Esophagus (tissue), 2 donors: Measurements from ENCODE around the gene TAS2R43. TPM values are rescaled to one million over a fixed set of nuclear protein-coding genes. Genes with fewer than 3 reads are reported as not detected.

Experiments
- polyA plus RNA-seq, 2 donors: library from polyadenylated mRNA; stranded (reverse); fragments of 200-250 nt; gene quantifications; one replicate each; pipeline ENCODE4 v1.2.3, GENCODE V29; 2013
- donor health status: healthy with polysubstance abuse.
- donor health status: Bipolar disorder and iron deficiency.

TAS2R43 gene
- polyA plus RNA-seq, 2 donors = not detected

Other genes starting within 250 kb of the TAS2R43 start
- gene PRR4, start 242.8 kb downstream of the TAS2R43 start, polyA plus RNA-seq = 1 to 10 TPM; 2.1 to 3.3 TPM
- 1 to 10 TPM in 1 of 2 donors, under 1 TPM in 1; 0.35 to 1.3 TPM for gene PRH1, start 208.1 kb downstream of the TAS2R43 start, polyA plus RNA-seq
- not detected for gene TAS2R13, start 182.8 kb downstream of the TAS2R43 start, polyA plus RNA-seq
- gene PRH2, start 163.1 kb downstream of the TAS2R43 start, polyA plus RNA-seq = not detected
- under 1 TPM; 0.35 to 0.94 TPM for gene TAS2R14, start 153.1 kb downstream of the TAS2R43 start, polyA plus RNA-seq
- gene TAS2R50, start 105.4 kb downstream of the TAS2R43 start, polyA plus RNA-seq = not detected
- gene TAS2R20, start 94.0 kb downstream of the TAS2R43 start, polyA plus RNA-seq = under 1 TPM; 0.07 to 0.08 TPM
- under 1 TPM in 1 of 2 donors, not detected in 1; 0.08 TPM for gene TAS2R19, start 69.7 kb downstream of the TAS2R43 start, polyA plus RNA-seq
- under 1 TPM; 0.09 to 0.16 TPM for gene TAS2R31, start 60.9 kb downstream of the TAS2R43 start, polyA plus RNA-seq
- gene TAS2R46, start 30.0 kb downstream of the TAS2R43 start, polyA plus RNA-seq = not detected
- under 1 TPM in 1 of 2 donors, not detected in 1; 0.12 TPM for gene TAS2R30, start 42.3 kb upstream of the TAS2R43 start, polyA plus RNA-seq
- 1 to 10 TPM; 3.5 to 6.9 TPM for gene SMIM10L1, start 78.9 kb upstream of the TAS2R43 start, polyA plus RNA-seq
- gene TAS2R42, start 94.6 kb upstream of the TAS2R43 start, polyA plus RNA-seq = not detected
- under 1 TPM in 1 of 2 donors, not detected in 1; 0.10 TPM for gene PRB3, start 177.4 kb upstream of the TAS2R43 start, polyA plus RNA-seq
- not detected for gene PRB4, start 218.1 kb upstream of the TAS2R43 start, polyA plus RNA-seq